GM18867 (cell line): ENCODE data around the gene MYH14.

Source experiments
- ATAC-seq: cut with Tn5 transposase; IDR thresholded peaks from one replicate; pipeline ENCODE4 v1.9.1; 2021; ENCODE audit warnings: mild to moderate bottlenecking, moderate library complexity; ENCODE audit not compliant: unreplicated experiment

The MYH14 gene

GRCh38 chr19:50255115-50255514, 51.7 kb downstream of the MYH14 start:
- ATAC-seq: no peak

- no peak for ATAC-seq
Measured at GRCh38 chr19:50257141-50257540, 53.7 kb downstream of the MYH14 start.

DNA sequence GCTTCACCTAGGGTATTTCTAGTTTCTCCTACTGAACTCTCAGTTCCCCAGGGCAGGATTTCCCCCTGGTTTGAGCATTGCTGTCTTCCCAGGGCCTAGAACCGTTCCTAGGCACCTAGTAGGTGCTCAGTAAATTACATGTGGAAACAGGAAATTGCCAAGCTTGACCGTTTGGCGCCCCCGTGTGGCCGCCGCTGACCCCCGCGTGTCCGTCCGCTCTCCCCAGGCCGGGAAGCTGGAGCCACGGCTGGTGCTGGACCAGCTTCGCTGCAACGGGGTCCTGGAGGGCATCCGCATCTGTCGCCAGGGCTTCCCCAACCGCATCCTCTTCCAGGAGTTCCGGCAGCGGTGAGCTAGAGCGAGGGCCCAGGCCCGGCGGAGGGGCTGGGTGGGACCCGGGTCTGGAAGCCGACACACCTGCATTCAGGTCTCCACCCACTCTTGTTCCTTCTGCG, 55.5 kb downstream of the MYH14 start:
- no peak for ATAC-seq

DNA sequence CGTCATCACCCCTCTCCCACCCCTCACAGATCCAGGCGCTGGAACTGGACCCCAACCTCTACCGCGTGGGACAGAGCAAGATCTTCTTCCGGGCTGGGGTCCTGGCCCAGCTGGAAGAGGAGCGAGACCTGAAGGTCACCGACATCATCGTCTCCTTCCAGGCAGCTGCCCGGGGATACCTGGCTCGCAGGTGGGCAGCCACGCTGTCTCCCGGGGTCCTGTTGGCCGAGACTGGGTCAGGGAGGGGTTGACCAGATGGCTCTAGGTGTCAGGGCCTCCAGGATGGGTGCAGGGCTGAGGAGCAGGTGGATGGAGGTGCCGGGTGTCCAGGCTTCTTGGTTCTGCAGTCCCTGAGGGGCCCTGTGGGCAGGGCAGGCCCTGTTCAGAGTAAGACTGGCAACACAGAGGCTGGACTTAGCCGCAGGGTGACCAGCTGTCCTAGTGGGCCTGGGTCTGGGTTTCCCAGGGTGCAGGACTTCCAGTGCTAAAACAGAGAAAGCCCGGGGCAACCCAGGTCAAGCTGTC, 58.1 kb downstream of the MYH14 start:
- ATAC-seq: no peak

DNA sequence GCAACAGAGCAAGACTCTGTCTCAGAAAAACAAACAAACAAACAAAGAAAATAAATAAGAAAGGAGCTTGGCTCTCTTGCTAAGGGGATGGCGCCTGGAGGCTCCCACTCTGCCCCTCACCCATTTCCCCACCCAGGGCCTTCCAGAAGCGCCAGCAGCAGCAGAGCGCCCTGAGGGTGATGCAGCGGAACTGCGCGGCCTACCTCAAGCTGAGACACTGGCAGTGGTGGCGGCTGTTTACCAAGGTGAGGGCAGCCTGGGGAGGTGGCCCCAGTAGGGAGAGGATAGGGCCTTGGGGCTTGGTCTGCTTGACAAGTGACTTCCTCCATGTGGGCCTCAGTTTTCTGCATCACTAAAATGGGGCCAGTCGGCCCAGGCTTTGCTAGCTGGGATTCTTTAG, 59.8 kb downstream of the MYH14 start:
- ATAC-seq: no peak

- ATAC-seq: no peak
Measured at GRCh38 chr19:50264483-50265186, 61.2 kb downstream of the MYH14 start.

- ATAC-seq: no peak
Measured at GRCh38 chr19:50266041-50266440, 62.6 kb downstream of the MYH14 start.

- no peak for ATAC-seq
Measured at GRCh38 chr19:50266896-50267295, 63.5 kb downstream of the MYH14 start.

DNA sequence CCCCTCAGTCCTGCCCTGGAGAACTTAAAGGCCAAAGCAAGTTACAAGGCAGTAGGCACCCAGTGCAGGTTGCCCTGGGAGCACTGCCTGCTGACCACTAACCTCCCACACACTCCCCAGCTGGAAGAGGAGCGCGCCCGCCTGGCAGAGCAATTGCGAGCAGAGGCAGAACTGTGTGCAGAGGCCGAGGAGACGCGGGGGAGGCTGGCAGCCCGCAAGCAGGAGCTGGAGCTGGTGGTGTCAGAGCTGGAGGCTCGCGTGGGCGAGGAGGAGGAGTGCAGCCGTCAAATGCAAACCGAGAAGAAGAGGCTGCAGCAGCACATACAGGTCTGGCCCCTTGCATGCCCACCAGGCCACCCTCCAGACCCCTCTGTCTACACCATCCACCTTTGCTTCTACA, 64.6 kb downstream of the MYH14 start:
- ATAC-seq: no peak

GRCh38 chr19:50268501-50268900, 65.1 kb downstream of the MYH14 start:
- no peak for ATAC-seq

DNA sequence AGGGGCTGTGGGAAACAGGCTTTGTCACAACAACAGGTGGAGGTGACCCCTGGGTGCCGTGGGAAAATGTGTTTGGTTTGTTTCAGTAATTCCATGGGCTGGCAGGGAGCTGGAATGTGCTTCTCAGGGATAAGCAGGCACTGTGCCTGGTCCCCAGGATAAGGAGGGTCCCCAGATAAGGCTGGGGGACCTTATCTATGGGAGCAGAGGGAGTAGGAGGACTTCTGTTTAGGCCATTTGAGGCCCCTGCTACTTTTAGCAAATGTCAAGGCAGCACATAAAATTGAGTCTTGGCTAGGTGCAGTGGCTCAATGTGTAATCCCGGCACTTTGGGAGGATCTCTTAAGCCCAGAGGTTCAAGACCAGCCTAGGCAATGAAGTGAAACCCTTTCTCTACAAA, 66.2 kb downstream of the MYH14 start:
- ATAC-seq: no peak

- no peak for ATAC-seq
Measured at GRCh38 chr19:50272263-50272897, 69.0 kb downstream of the MYH14 start.

DNA sequence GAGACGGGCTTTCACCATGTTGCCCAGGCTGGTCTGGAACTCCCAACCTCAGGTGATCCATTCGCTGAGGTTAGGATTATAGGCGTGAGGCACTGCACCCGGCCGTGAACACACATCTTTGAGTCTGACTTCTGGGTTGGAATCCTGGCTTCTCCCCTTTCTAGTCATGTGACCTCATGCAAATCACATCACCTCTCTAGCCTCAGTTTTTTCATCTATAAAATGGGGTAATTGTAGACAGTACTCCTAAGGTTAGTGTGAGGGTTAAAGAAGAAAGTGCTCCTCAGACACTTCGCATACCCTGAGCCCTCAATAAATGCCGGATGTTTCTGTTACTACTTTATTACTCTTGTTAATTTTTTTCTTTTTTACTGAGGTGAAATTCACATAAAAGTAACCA, 70.4 kb downstream of the MYH14 start:
- no peak for ATAC-seq

DNA sequence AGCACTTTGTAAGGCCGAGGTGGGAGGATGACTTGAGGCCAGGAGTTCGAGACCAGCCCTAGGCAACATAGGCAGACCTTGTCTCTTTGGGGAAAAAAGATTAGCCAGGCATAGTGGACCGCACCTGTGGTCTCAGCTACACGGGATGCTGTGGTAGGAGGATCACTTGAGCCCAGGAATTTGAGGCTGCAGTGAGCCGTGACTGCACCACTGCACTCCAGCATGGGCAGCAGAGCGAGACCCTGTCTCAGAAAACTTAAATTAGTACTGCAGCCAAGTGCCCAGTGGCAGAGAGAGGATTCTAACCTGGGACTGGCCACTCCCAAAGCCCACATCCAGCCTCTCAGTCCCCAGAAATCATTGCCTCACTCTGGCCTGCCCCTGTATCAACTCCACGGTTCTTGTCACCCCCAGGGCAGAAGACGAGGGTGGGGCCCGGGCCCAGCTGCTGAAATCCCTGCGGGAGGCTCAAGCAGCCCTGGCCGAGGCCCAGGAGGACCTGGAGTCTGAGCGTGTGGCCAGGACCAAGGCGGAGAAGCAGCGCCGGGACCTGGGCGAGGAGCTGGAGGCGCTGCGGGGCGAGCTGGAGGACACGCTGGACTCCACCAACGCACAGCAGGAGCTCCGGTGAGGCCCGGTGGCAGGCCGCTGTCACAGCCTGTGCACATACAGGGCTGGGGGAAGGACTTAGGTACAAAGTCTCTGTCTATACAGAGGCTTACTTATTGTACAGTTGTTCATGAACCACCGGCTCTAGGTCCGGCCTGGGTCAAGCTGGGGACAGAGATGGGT, 72.4 kb downstream of the MYH14 start:
- ATAC-seq: no peak

DNA sequence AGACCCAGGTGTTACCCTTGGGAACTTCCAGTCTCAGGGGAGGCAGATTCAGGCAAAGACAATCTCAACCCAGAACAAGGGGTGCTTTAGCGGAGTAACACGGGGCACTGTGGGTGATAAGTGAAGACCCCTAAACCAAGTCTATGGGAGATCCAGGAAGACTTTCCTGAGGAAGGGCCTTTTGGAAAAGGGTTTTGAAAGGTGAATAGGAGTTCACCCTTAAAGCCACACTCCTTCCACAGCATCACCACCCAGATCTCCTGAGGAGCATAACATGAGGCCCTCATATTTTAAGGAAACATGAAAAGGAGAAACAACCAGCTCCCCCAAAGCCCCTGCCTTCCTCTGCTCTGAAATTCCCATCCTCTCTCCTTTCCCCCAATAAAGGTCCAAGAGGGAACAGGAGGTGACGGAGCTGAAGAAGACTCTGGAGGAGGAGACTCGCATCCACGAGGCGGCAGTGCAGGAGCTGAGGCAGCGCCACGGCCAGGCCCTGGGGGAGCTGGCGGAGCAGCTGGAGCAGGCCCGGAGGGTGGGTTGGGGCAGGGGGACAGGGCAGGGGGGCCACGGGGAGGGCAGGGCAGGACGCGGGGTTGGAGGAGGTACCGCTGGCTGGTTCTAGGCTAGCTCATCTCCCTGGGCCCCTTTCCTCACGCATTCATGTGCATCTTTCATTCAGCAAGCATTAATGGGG, 73.1 kb downstream of the MYH14 start:
- no peak for ATAC-seq

DNA sequence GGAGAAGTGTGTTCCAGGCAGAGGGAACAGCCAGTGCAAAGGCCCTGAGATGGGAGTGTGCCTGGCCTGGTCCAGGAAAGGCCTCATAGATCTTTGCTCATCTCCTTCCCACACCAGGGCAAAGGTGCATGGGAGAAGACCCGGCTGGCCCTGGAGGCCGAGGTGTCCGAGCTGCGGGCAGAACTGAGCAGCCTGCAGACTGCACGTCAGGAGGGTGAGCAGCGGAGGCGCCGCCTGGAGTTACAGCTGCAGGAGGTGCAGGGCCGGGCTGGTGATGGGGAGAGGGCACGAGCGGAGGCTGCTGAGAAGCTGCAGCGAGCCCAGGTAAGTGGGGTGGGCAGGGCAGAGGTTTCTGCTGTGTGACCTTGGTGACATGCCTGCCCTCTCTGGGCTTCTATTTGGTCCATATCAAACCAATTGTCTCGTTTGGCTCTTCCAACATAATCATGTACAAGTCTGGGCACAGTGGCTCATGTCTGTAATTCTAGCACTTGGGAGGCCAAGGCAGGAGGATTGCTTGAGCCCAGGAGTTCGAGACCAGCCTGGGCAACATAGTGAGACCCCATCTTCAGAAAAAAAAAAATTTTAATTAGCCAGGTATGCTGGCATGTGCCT, 74.7 kb downstream of the MYH14 start:
- ATAC-seq: no peak

GRCh38 chr19:50280074-50280473, 76.7 kb downstream of the MYH14 start:
- no peak for ATAC-seq

GRCh38 chr19:50280983-50281382, 77.6 kb downstream of the MYH14 start:
- no peak for ATAC-seq

DNA sequence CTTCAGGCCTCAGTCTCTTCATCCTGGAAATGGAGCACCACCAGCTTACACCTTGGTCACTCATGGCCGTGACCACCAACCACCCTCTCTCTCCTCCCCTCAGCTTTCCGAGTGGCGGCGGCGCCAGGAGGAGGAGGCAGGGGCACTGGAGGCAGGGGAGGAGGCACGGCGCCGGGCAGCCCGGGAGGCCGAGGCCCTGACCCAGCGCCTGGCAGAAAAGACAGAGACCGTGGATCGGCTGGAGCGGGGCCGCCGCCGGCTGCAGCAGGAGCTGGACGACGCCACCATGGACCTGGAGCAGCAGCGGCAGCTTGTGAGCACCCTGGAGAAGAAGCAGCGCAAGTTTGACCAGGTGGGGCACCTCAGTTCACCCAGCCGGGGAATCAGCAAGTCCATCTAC, 78.1 kb downstream of the MYH14 start:
- ATAC-seq: no peak

GRCh38 chr19:50285833-50286232, 82.4 kb downstream of the MYH14 start:
- ATAC-seq: no peak

GRCh38 chr19:50286443-50286842, 83.0 kb downstream of the MYH14 start:
- ATAC-seq: no peak
